Keratinocyte (primary cell): ENCODE data around the gene C12orf60. TPM values are rescaled to one million over a fixed set of nuclear protein-coding genes. Genes with fewer than 3 reads are reported as not detected.

ENCODE experiments used
- DNase-seq: peaks from one replicate; pipeline ENCODE4 v3.0.0-alpha.2; 2011; ENCODE audit warnings: low read depth, missing footprints, low spot score
- FAIRE-seq: peaks from 2 replicates; lab custom pipeline; 2011; peaks lifted over from hg19 to GRCh38; lab: Jason Lieb, UNC
- H2AFZ ChIP-seq: 2 replicates; pipeline ENCODE4 v1.6.0; 2012; ENCODE audit warnings: low read length, control low read depth, inconsistent platforms; ENCODE audit not compliant: control insufficient read depth
- H3K27ac ChIP-seq: 2 replicates; pipeline ENCODE4 v1.5.1; 2011; ENCODE audit warnings: low read length; ENCODE audit not compliant: control insufficient read depth, insufficient read depth
- H3K27me3 ChIP-seq: 3 replicates; pipeline ENCODE4 v1.6.0; 2011; ENCODE audit warnings: low read length; ENCODE audit not compliant: control insufficient read depth, insufficient read depth; ENCODE audit errors: extremely low read depth
- H3K36me3 ChIP-seq, 2 experiments: 2 replicates in 1 of 2; 3 replicates in 1 of 2; pipeline ENCODE4 v1.5.1; 2011; ENCODE audit warnings: low read length in 2 of 2, mild to moderate bottlenecking in 1 of 2; ENCODE audit not compliant: control insufficient read depth in 2 of 2, insufficient read depth in 2 of 2; ENCODE audit errors: extremely low read depth in 1 of 2
- H3K4me1 ChIP-seq: 3 replicates; pipeline ENCODE4 v1.5.1; 2011; ENCODE audit warnings: low read length; ENCODE audit not compliant: control insufficient read depth, insufficient read depth; ENCODE audit errors: extremely low read depth
- H3K4me2 ChIP-seq: 3 replicates; pipeline ENCODE4 v1.6.0; 2011; ENCODE audit warnings: low read depth, low read length; ENCODE audit not compliant: control insufficient read depth, insufficient read depth; ENCODE audit errors: extremely low read depth
- H3K4me3 ChIP-seq, 3 experiments: fragments of 200-600 bp in 1 of 3; sonication (generic) in 1 of 3; 2 replicates in 2 of 3; 3 replicates in 1 of 3; pipeline ENCODE4 v1.5.1; 2011 to 2016; ENCODE audit warnings: low read length in 3 of 3, mild to moderate bottlenecking in 3 of 3, control low read depth in 2 of 3, inconsistent platforms in 1 of 3, low read depth in 1 of 3, mixed read lengths in 1 of 3, mixed run types in 1 of 3, moderate library complexity in 1 of 3; ENCODE audit not compliant: control insufficient read depth in 2 of 3, insufficient read depth in 2 of 3; ENCODE audit errors: extremely low read depth in 1 of 3
- H3K79me2 ChIP-seq: 2 replicates; pipeline ENCODE4 v1.6.0; 2012; ENCODE audit warnings: low read length; ENCODE audit not compliant: control insufficient read depth, insufficient read depth
- H3K9ac ChIP-seq: 3 replicates; pipeline ENCODE4 v1.6.0; 2011; ENCODE audit warnings: low read length; ENCODE audit not compliant: control insufficient read depth, insufficient read depth; ENCODE audit errors: extremely low read depth
- H3K9me1 ChIP-seq: 3 replicates; pipeline ENCODE4 v1.6.0; 2011; ENCODE audit warnings: low read length; ENCODE audit not compliant: control insufficient read depth, insufficient read depth; ENCODE audit errors: extremely low read depth
- H3K9me3 ChIP-seq: 2 replicates; pipeline ENCODE4 v1.5.1; 2012; ENCODE audit warnings: low read depth, low read length; ENCODE audit not compliant: control insufficient read depth
- H4K20me1 ChIP-seq: 3 replicates; pipeline ENCODE4 v1.6.0; 2011; ENCODE audit warnings: low read length; ENCODE audit not compliant: control insufficient read depth, insufficient read depth; ENCODE audit errors: extremely low read depth
- CTCF ChIP-seq, 3 experiments: IDR thresholded peaks in 1 of 3; conservative IDR thresholded peaks in 1 of 3; optimal IDR thresholded peaks in 1 of 3; 2 replicates in 2 of 3; 3 replicates in 1 of 3; pipeline versions ENCODE3 to v1.5.1; 2011; ENCODE audit warnings: low read length in 3 of 3, mild to moderate bottlenecking in 3 of 3, moderate library complexity in 2 of 3, control low read depth in 1 of 3, inconsistent platforms in 1 of 3; ENCODE audit not compliant: insufficient read depth in 2 of 3; ENCODE audit errors: extremely low read depth in 1 of 3
- EZH2 ChIP-seq: IDR thresholded peaks from one replicate; pipeline ENCODE4 v1.6.1; 2012; ENCODE audit warnings: inconsistent platforms, mild to moderate bottlenecking, low read length, moderate library complexity
- dilution Hi-C: fragments of 300-500 bp; cut with MboI; formaldehyde crosslinking; loops from one replicate; pipeline ENCODE4 v1.7.0; 2020; ENCODE audit warnings: low sequenced_read_pairs; ENCODE audit not compliant: extremely low pct_ligation_motif_present
- polyA plus RNA-seq, 5 experiments: library from polyadenylated mRNA; depleted of rRNA in 3 of 5; stranded (reverse) in 3 of 5; stranded (forward) in 1 of 5; unstranded in 1 of 5; fragments of >200 nt; gene quantifications; 1 replicate in 1 of 5; 2 replicates in 3 of 5; 3 replicates in 1 of 5; pipeline versions ENCODE4 v1.2.1 to v1.2.3, GENCODE V29; 2011 to 2012; ENCODE audit warnings: missing spikeins in 2 of 5, low read depth in 1 of 5, low replicate concordance in 1 of 5

The C12orf60 gene
- polyA plus RNA-seq, 1 donor (not counting 4 experiments of a cell fraction or from before 2014, with no cell fraction given) = 3.2 TPM

- Histone ChIP-seq H3K27ac (no peak overlapping the region), H4K20me1 (no peaks in the 10 kb centered on the region), H3K27me3 (no peaks in the 10 kb centered on the region), H3K9ac (no peak overlapping the region), H3K9me1 (no peaks in the 10 kb centered on the region), H3K36me3 (no peaks in the 10 kb centered on the region), H3K4me3 (no peak overlapping the region), H3K4me2 (no peak overlapping the region), H2AFZ (peak overlapping the region; percentile 11), H3K79me2 (no peaks in the 10 kb centered on the region), H3K4me1 (peaks cover 29% of the 10 kb centered on the region), H3K9me3 (no peaks in the 10 kb centered on the region)
- TF ChIP-seq CTCF (optimal IDR thresholded peaks at IDR 0.05 in 1 of 3, IDR thresholded peaks at IDR 0.05 in 1 of 3, conservative IDR thresholded peaks at IDR 0.05 in 1 of 3; ENCODE audit: extremely low read depth in 1 of 3, insufficient read depth in 2 of 3, low read length in 3 of 3) (no peak), EZH2 (no peak)
- DNase-seq = no peak
- dilution Hi-C loops = no loop called here
- no peak for FAIRE-seq
Observed at GRCh38 chr12:14846042-14846587, 42.6 kb downstream of the C12orf60 start.

GRCh38 chr12:14846876-14847580 is 43.6 kb downstream of the C12orf60 start:
- H3K27me3 ChIP-seq = no peaks in the 10 kb centered on the region
- H3K4me3 ChIP-seq = no peak overlapping the region
- no peak for DNase-seq
- H3K9me3 ChIP-seq = no peaks in the 10 kb centered on the region
- dilution Hi-C loops = no loop called here
- no peak overlapping the region for H3K27ac ChIP-seq
- no peaks in the 10 kb centered on the region for H3K36me3 ChIP-seq
- no peak for FAIRE-seq
- H3K4me1 ChIP-seq = peaks cover 26% of the 10 kb centered on the region
- H3K4me2 ChIP-seq = no peak overlapping the region
- no peaks in the 10 kb centered on the region for H3K79me2 ChIP-seq
- no peaks in the 10 kb centered on the region for H3K9me1 ChIP-seq
- no peak overlapping the region for H2AFZ ChIP-seq
- no peak overlapping the region for H3K9ac ChIP-seq
- no peaks in the 10 kb centered on the region for H4K20me1 ChIP-seq
- TF ChIP-seq CTCF (optimal IDR thresholded peaks at IDR 0.05 in 1 of 3, IDR thresholded peaks at IDR 0.05 in 1 of 3, conservative IDR thresholded peaks at IDR 0.05 in 1 of 3; ENCODE audit: extremely low read depth in 1 of 3, insufficient read depth in 2 of 3, low read length in 3 of 3) = no peak
- no peak for TF ChIP-seq EZH2
